GM19372 (cell line): Measurements from ENCODE around the gene CYGB.

ENCODE experiments used
- ATAC-seq: cut with Tn5 transposase; IDR thresholded peaks from one replicate; pipeline ENCODE4 v1.9.1; 2021; ENCODE audit warnings: mild to moderate bottlenecking, low read depth, moderate library complexity; ENCODE audit not compliant: unreplicated experiment

The CYGB gene

DNA sequence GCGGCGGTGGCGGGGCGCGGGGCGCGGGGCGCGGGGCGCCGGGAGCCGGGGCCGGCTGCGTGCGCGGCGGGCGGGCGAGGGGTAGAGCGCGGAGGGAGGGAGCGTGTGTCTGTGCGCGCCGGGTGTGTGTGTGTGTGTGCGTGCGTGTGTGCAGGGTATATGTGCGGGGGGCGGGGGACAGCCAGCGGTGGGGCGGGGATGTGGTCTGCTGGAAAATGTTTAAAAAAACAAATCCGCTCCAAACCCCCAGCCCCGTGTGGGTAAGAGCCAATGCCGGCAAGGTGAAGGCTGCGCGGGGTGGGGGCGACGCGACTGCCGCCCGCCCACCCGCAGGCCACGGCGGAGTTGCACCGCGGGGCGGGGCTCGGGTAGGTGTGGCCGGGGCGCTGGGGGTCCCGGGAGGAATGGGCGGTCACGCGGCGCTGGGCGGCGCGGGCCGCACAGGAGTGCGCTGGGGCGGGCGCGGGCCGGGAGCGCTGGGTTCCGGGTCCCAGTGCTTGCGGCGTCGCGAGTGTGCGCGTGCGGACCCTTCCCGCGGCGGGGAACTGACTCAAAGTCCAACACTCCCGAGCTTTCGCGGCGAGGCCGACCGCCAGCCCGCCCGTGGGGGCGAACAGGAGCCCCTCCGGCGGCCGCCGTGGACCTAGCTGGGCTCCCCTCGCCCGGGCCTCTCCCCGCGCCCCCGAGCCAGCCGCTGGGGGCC, at the start of gene CYGB:
Gene CYGB (minus strand): TSS at position 132 of the 703 bp plus-strand sequence. CDS start 167 bp downstream, outside the sequence.
- ATAC-seq, result no peak

GRCh38 chr17:76586741-76587487, 49.4 kb upstream of the CYGB start:
- ATAC-seq, result no peak

DNA sequence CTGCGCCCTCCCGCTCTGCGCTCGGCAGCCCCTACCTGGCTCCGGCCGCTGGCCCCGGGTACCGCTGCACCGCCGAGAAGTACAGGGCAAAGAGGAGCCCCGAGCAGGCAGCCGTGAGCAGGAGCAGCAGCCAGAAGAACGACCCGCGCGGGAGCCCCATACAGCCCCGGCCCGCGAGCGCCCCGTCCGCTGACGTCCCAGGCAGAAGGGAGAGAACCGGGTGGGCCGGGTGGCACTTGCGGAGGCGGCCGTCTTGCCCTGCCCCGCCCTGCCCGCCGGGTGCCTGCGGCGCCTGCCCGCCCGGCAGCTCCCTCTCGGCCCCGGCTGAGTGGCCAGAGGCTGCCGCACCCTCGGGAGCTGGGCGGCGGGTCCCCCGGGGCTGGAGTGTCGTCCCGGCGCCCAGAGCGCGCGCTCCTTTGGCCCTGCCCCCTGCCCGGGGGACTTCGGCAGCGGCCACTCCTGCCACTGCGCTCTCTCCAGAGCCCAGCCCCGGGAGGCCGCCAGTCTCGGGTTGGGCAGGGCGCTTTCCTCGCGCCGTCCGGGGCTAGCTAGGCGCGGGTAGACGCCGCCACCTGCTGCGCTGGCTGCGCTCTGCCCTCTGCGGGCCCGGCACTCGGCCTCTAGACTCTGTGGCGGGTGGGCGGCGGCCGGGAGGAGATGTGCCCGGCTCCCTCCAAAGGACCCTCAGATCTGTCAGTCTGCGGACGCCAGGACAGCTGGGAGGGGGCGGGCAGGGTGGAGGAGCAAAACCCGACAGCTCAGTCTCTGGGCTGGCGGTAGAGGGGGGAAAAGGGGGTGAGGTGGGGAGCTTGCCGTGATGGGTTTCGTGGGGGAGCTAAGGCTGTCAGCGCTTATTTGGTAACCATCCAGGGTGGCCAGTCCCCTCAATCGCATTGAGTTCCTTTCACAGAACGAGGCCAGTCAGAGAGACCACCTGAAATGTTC, 48.4 kb upstream of the CYGB start, which contains the start of gene ST6GALNAC2:
Gene ST6GALNAC2 (minus strand): TSS at position 212 of the 945 bp plus-strand sequence. CDS start 52 bp downstream, at position 160.
- ATAC-seq, result no peak

- no peak for ATAC-seq
Measured at GRCh38 chr17:76585033-76585648, 47.6 kb upstream of the CYGB start.

- no peak for ATAC-seq
Measured at GRCh38 chr17:76584427-76585032, 47.0 kb upstream of the CYGB start.

DNA sequence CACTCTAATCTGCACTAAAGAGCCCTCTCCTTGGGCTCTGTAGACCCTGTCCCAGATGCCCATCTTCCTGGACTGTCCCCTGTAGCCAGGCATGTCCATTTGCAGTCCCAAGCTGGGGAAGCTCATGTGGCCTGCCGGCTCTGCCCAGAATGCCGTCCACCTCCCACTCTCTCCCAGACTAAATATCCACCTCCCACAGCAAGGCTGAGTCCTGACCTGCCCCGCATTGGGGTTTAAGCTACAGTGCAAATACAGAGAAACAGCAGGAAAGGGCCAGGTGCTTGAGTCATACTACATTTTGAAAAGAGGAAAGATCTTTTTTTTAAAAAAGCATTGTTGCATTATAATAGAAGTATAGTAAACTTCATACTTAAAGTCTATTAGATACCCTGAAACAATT, 45.2 kb upstream of the CYGB start:
- no peak for ATAC-seq

DNA sequence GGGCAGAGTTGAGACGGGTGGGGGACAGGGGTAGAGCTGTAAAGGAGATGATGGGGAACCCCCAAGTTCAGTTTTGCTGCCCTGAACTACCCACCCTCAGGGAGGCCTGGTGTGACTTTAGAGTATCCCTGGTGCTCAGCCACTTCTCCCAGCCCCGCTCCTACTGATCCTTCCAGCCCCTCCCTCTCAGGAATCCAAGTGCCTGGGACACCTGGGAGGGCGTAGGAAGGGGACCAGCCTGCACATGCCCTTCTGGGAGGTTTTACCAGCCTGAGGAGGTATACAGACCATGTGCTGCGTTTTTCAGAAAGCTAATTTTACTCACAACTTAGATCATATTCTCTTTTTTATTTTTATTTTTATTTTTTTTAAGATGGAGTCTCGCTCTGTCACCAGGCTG, 44.0 kb upstream of the CYGB start:
- no peak for ATAC-seq

GRCh38 chr17:76579281-76579680, 41.8 kb upstream of the CYGB start:
- no peak for ATAC-seq

DNA sequence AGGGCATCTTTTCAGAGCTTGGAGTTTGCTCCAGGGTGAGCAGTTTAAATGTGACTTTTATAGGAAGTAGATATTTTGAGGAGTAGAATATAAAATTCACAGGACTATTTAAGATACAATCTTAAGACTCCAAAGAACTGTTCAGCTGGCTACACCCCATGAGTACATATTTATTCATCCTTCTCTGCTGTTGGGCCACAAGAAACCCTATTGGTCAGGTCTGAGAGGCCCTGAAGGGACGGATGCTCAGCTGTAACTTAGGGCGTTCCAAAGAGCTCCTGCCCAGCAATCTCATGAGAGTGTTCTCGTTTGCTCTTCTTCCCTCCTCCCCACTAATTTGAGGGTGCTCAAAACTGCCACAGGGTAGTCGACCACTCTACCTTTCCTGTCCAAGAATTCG, 40.9 kb upstream of the CYGB start:
- no peak for ATAC-seq

- no peak for ATAC-seq
Measured at GRCh38 chr17:76577876-76578275, 40.4 kb upstream of the CYGB start.

DNA sequence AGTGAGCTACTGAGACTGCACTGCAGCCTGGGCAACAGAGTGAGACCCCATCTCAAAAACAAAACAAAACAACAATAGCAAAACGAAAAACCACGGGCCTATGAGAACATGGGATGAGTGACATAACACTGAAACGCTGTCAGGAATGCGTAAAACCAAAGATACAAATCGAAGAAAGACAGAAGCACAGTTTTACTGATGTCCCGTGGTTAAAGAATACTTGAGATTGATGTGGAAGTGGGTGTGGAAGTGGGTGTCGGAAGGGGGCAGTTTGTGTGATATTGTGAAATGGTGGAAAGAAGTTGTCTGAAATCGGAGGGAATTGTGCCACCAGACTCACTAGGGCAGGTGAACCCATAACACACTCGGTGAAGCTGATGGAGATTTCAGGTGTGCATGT, 38.7 kb upstream of the CYGB start:
- no peak for ATAC-seq

- ATAC-seq, result no peak
Measured at GRCh38 chr17:76575570-76575969, 38.1 kb upstream of the CYGB start.

GRCh38 chr17:76574166-76574565, 36.7 kb upstream of the CYGB start:
- no peak for ATAC-seq

- ATAC-seq, result no peak
Measured at GRCh38 chr17:76573096-76573495, 35.6 kb upstream of the CYGB start.

GRCh38 chr17:76572201-76572910, 34.8 kb upstream of the CYGB start:
- ATAC-seq, result no peak

DNA sequence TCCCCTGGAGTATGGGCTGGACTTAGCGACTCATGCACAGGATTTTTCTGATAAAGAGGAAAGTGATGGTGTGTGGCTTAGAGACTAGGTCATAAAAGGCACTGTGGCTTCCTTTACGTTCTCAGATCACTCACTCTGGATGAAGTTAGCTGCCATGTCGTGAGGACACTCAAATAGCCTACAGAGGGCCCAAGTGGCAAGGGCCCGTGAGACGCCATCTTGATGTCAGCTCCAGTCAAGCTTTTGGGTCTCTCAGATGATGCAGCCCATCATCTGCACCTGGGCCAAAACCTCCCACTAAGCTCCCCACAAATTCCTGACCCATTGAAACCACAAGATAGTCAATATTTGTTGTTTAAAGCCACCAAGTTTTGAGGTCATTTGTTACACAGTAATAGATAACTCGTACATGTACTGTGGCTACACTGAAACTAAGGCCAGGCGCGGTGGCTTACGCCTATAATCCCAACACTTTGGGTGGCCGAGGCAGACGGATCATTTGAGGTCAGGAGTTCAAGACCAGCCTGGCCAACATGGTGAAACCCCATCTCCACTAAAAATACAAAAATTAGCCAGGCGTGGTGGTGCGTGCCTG, 33.5 kb upstream of the CYGB start:
- no peak for ATAC-seq

DNA sequence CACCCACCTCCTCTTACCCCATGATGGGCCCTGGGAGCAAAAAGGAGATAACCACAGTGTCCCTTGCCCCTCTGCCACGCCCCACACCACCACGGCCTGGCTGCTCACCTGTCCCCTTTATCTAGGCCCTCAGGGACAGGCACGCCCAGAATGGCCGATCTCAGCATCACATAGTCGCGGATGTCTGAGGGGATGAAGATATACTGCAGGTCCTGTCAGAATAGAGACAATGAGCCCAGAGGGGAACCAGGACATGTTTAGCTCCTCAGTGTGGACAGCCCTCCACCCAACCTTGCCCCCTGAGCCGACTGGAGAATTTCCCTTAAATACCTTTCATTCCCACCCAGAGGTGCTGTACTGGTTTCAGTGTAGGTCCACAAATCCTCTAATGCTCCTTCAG, 32.9 kb upstream of the CYGB start:
- no peak for ATAC-seq

DNA sequence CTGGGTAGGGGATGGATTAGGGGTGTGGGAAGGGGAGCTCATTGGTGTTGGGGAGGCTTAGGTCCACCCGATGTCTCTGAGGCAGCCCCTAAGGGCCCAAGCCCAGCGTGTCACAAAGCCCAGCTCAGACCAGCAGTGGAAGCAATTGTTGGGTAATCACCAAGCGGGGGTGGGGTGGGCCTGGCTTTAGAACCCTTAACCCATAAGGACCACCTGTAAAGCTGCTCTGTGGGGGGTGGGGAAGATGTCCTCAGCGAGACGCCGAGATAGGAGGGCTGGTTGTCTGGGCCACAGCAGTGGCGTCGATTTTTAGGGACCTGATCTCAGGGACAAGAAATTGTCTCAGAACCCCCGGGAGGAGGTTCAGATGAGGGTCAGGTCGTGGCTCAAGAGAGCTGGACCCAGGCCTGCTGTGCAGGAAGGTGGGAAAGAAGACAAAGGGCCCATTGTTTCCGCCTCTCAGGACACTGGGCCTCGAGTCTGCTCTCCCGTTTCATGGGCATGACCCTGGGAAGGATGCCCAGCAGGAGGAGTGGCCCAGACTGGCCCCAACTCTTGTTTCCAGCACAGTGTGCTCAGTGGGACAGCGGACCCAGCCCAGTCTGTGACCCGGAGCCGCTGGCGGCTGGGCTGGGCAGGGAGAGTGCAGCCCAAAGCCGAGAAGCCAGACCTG, 32.2 kb upstream of the CYGB start:
- ATAC-seq, result no peak
